A549 (cell line): Measurements from ENCODE around the gene CD96. TPM values are rescaled to one million over a fixed set of nuclear protein-coding genes. Genes with fewer than 3 reads are reported as not detected.

Experiments used
- ATAC-seq, 2 experiments: fragments of 200-7000 bp in 1 of 2; fragments of >200 bp in 1 of 2; cut with Nextera tagmentation in 1 of 2; cut with Tn5 transposase in 1 of 2; 3 replicates each; pipeline versions ENCODE4 v1.8.0 to v1.9.1; 2018 to 2020; ENCODE audit warnings: mild to moderate bottlenecking in 1 of 2, moderate library complexity in 1 of 2
- CTCF ChIA-PET: fragments of 300-600 bp; sonication (Branson Sonifier 250); formaldehyde crosslinking; extraction: SDS; loops from one replicate; lab custom pipeline; 2021; ENCODE audit warnings: antibody characterized with exemption, inconsistent platforms; lab: Yijun Ruan, JAX
- POLR2A ChIA-PET: fragments of 350-600 bp; formaldehyde crosslinking; extraction: SDS; loops from one replicate; lab custom pipeline; 2021; ENCODE audit warnings: antibody characterized with exemption, inconsistent platforms; lab: Yijun Ruan, JAX
- DNase-seq, 2 experiments: peaks; one replicate each; pipeline versions ENCODE4 v3.0.0 to v3.0.0-alpha.2; 2011 to 2016; ENCODE audit warnings: low read depth in 1 of 2, low spot score in 1 of 2
- FAIRE-seq: peaks from 2 replicates; lab custom pipeline; 2011; peaks lifted over from hg19 to GRCh38; lab: Jason Lieb, UNC
- H3K27ac ChIP-seq, 2 experiments: fragments of >200 bp; sonication (Bioruptor Twin); formaldehyde crosslinking; 3 replicates each; pipeline ENCODE4 v1.5.1; 2016 to 2017
- H3K4me1 ChIP-seq: fragments of >200 bp; sonication (Bioruptor Twin); formaldehyde crosslinking; 3 replicates; pipeline ENCODE4 v1.6.1; 2016
- H3K4me2 ChIP-seq: fragments of >200 bp; sonication (Bioruptor Twin); formaldehyde crosslinking; 3 replicates; pipeline ENCODE4 v1.6.1; 2016
- H3K4me3 ChIP-seq: fragments of >200 bp; sonication (Bioruptor Twin); formaldehyde crosslinking; 3 replicates; pipeline ENCODE4 v1.5.1; 2016
- H3K9me3 ChIP-seq: fragments of >200 bp; sonication (Bioruptor Twin); formaldehyde crosslinking; 3 replicates; pipeline ENCODE4 v1.6.1; 2016
- BHLHE40 ChIP-seq: IDR thresholded peaks from 2 replicates; pipeline ENCODE4 v1.6.1; 2012; ENCODE audit warnings: low read depth, low read length, inconsistent platforms
- CBX2 ChIP-seq: fragments of 200-600 bp; sonication (generic); IDR thresholded peaks from 2 replicates; pipeline ENCODE4 v1.6.1; 2016; ENCODE audit warnings: low read depth, mild to moderate bottlenecking, borderline replicate concordance
- CHD2 ChIP-seq: fragments of 150-350 bp; IDR thresholded peaks from 2 replicates; pipeline ENCODE4 v1.6.1; 2014; ENCODE audit warnings: low read length; ENCODE audit not compliant: partially characterized antibody
- CHD4 ChIP-seq: fragments of 200-600 bp; sonication (generic); IDR thresholded peaks from 2 replicates; pipeline ENCODE4 v1.6.1; 2016; ENCODE audit warnings: antibody characterized with exemption, mild to moderate bottlenecking, borderline replicate concordance
- E2F6 ChIP-seq: IDR thresholded peaks from 2 replicates; pipeline ENCODE4 v1.6.1; 2012; ENCODE audit warnings: low read depth, borderline replicate concordance
- EHF ChIP-seq: fragments of 250-450 bp; sonication (Bioruptor Pico); IDR thresholded peaks from 2 replicates; pipeline ENCODE4 v1.5.0; 2020; ENCODE audit warnings: mild to moderate bottlenecking
- FOXS1 ChIP-seq: fragments of 250-450 bp; sonication (Bioruptor Pico); IDR thresholded peaks from 2 replicates; pipeline ENCODE4 v1.5.0; 2020; ENCODE audit warnings: mild to moderate bottlenecking, moderate library complexity
- GATA3 ChIP-seq: IDR thresholded peaks from 2 replicates; pipeline ENCODE4 v1.6.1; 2012; ENCODE audit warnings: borderline replicate concordance
- HES2 ChIP-seq: fragments of >200 bp; sonication (Bioruptor Twin); formaldehyde crosslinking; IDR thresholded peaks from 2 replicates; pipeline ENCODE4 v1.6.1; 2016
- KDM1A ChIP-seq: fragments of 200-600 bp; sonication (generic); IDR thresholded peaks from 2 replicates; pipeline ENCODE4 v1.6.1; 2016; ENCODE audit warnings: low read depth, mild to moderate bottlenecking
- KDM5A ChIP-seq: fragments of 200-600 bp; sonication (generic); IDR thresholded peaks from 2 replicates; pipeline ENCODE4 v1.6.1; 2016; ENCODE audit warnings: antibody characterized with exemption, mild to moderate bottlenecking
- MYC ChIP-seq: IDR thresholded peaks from 2 replicates; pipeline ENCODE4 v1.6.1; 2012; ENCODE audit warnings: mild to moderate bottlenecking, inconsistent platforms, low read length, improper control_type of control experiment, borderline replicate concordance
- NPAS2 ChIP-seq: fragments of 250-450 bp; sonication (Bioruptor Pico); IDR thresholded peaks from 2 replicates; pipeline ENCODE4 v1.8.0; 2022; ENCODE audit warnings: mild to moderate bottlenecking, moderate library complexity, borderline replicate concordance
- POLR2AphosphoS2 ChIP-seq: conservative IDR thresholded peaks from 2 replicates; pipeline ENCODE4 v1.6.1; 2012; ENCODE audit warnings: low read length, improper control_type of control experiment, inconsistent platforms
- RARB ChIP-seq: fragments of 250-450 bp; sonication (Bioruptor Pico); IDR thresholded peaks from 2 replicates; pipeline ENCODE4 v1.8.0; 2021; ENCODE audit warnings: mild to moderate bottlenecking, moderate library complexity
- SMC3 ChIP-seq: fragments of >200 bp; sonication (Bioruptor Twin); formaldehyde crosslinking; IDR thresholded peaks from 3 replicates; pipeline ENCODE4 v1.6.1; 2018; ENCODE audit warnings: inconsistent platforms
- TP53 ChIP-seq: fragments of 250-450 bp; sonication (Bioruptor Pico); IDR thresholded peaks from 2 replicates; pipeline ENCODE4 v1.5.0; 2021; ENCODE audit warnings: mild to moderate bottlenecking, moderate library complexity
- ZNF302 ChIP-seq: fragments of 250-450 bp; sonication (Bioruptor Pico); IDR thresholded peaks from 2 replicates; pipeline ENCODE4 v1.9.0; 2021; ENCODE audit warnings: inconsistent platforms, mild to moderate bottlenecking, moderate library complexity
- WGBS: methylation state at CpG from one replicate; pipeline ENCODE4 v1.1.6; 2017; ENCODE audit errors: missing lambda C conversion rate; 5-methylcytosine and 5-hydroxymethylcytosine counted together
- polyA plus RNA-seq, 4 experiments: library from polyadenylated mRNA; depleted of rRNA in 3 of 4; stranded (reverse); fragments of >200 nt; fragmentation: RNase III in 1 of 4; extraction: RNeasy Plus Mini Kit Qiagen cat#74134 plus additional on column Dnase treatment in 1 of 4; gene quantifications; 2 replicates in 3 of 4; 3 replicates in 1 of 4; pipeline ENCODE4 v1.2.3, GENCODE V29; 2011 to 2017
- TF ChIP-seq, protein P1 (sequence below): fragments of 200-600 bp; sonication (generic); IDR thresholded peaks from 2 replicates; pipeline ENCODE4 v1.6.1; 2016; ENCODE audit warnings: antibody characterized with exemption, mild to moderate bottlenecking, moderate library complexity
- TF ChIP-seq, protein P2 (sequence below): fragments of >200 bp; sonication (Bioruptor Twin); formaldehyde crosslinking; IDR thresholded peaks from 3 replicates; pipeline ENCODE4 v1.6.1; 2016

CD96 gene
- polyA plus RNA-seq, 2 of the 4 experiments (the other 2 are of a cell fraction), result not detected

DNA sequence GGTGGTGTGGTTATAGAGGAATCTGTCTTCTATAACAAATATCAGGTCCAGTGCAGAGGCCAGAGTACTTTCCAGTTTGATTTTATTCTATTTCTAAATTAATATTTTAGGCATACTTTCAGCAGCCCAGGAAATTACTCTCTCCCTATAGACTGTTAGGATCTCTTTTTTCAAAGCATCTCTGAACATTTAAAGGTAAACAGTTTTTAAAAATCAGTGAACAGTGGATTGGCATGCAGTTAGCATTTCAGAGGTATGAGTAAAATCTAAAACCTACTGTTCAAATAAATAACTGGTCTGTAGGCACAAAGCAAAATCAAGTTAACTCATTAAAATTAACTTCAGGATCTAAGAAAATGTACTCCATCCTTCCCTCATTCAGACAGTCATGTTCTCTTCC is 50.1 kb downstream of the CD96 start:
- no peak for FAIRE-seq

GRCh38 chr3:111592936-111593335 is 50.9 kb downstream of the CD96 start:
- Histone ChIP-seq H3K27ac (peak overlapping the region; percentile 67 to 80; a peak in 5 of 6 replicates), H3K9me3 (no peaks in the 10 kb centered on the region), H3K4me2 (peak overlapping the region; percentile 45; the same call in 2 of the 3 replicates), H3K4me3 (no peak overlapping the region), H3K4me1 (peaks cover 78% of the 10 kb centered on the region)
- TF ChIP-seq GATA3, result no peak
- no peak for ATAC-seq
- 81% methylated on average over 5 of the region's 5 CpGs for WGBS
- no peak for DNase-seq
- ChIA-PET POLR2A (no interaction called here), CTCF (interaction anchor here (1.3 to 3.2 kb wide), 3 partner anchors 14 to 123 kb away, joined by 4 to 24 read pairs (median 5); no protein-coding TSS in a partner anchor)
- FAIRE-seq, result no peak

More for the DNA sequence above, 50.1 kb downstream of the CD96 start:
- H3K27ac ChIP-seq, result peak overlapping the region; percentile 67 to 79; a peak in 5 of 6 replicates
- H3K4me1 ChIP-seq, result peaks cover 77% of the 10 kb centered on the region
- CTCF ChIA-PET, result interaction anchor here (1.4 to 1.6 kb wide), 2 partner anchors 10 to 77 kb away, joined by 3 to 4 read pairs; no protein-coding TSS in a partner anchor
- TF ChIP-seq MYC, result no peak
- TF ChIP-seq CHD4, result no peak
- TF ChIP-seq ZNF302, result no peak
- TF ChIP-seq EHF (CRISPR knock-in tag), result no peak
- TF ChIP-seq, protein P1, sequence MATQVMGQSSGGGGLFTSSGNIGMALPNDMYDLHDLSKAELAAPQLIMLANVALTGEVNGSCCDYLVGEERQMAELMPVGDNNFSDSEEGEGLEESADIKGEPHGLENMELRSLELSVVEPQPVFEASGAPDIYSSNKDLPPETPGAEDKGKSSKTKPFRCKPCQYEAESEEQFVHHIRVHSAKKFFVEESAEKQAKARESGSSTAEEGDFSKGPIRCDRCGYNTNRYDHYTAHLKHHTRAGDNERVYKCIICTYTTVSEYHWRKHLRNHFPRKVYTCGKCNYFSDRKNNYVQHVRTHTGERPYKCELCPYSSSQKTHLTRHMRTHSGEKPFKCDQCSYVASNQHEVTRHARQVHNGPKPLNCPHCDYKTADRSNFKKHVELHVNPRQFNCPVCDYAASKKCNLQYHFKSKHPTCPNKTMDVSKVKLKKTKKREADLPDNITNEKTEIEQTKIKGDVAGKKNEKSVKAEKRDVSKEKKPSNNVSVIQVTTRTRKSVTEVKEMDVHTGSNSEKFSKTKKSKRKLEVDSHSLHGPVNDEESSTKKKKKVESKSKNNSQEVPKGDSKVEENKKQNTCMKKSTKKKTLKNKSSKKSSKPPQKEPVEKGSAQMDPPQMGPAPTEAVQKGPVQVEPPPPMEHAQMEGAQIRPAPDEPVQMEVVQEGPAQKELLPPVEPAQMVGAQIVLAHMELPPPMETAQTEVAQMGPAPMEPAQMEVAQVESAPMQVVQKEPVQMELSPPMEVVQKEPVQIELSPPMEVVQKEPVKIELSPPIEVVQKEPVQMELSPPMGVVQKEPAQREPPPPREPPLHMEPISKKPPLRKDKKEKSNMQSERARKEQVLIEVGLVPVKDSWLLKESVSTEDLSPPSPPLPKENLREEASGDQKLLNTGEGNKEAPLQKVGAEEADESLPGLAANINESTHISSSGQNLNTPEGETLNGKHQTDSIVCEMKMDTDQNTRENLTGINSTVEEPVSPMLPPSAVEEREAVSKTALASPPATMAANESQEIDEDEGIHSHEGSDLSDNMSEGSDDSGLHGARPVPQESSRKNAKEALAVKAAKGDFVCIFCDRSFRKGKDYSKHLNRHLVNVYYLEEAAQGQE, result no peak
- no peak for TF ChIP-seq CBX2
- TF ChIP-seq NPAS2 (CRISPR knock-in tag), result no peak
- TF ChIP-seq HES2, result no peak
- TF ChIP-seq TP53, result no peak
- TF ChIP-seq, protein P2, sequence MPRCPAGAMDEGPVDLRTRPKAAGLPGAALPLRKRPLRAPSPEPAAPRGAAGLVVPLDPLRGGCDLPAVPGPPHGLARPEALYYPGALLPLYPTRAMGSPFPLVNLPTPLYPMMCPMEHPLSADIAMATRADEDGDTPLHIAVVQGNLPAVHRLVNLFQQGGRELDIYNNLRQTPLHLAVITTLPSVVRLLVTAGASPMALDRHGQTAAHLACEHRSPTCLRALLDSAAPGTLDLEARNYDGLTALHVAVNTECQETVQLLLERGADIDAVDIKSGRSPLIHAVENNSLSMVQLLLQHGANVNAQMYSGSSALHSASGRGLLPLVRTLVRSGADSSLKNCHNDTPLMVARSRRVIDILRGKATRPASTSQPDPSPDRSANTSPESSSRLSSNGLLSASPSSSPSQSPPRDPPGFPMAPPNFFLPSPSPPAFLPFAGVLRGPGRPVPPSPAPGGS, result no peak
- no peak for TF ChIP-seq E2F6
- TF ChIP-seq SMC3, result no peak
- no peak for TF ChIP-seq BHLHE40
- TF ChIP-seq CHD2, result no peak
- TF ChIP-seq KDM5A, result no peak
- TF ChIP-seq FOXS1 (CRISPR knock-in tag), result no peak
- POLR2A ChIA-PET, result no interaction called here
- H3K4me2 ChIP-seq, result peak overlapping the region; percentile 45
- H3K9me3 ChIP-seq, result no peaks in the 10 kb centered on the region
- H3K4me3 ChIP-seq, result no peak overlapping the region
- ATAC-seq (no peak), DNase-seq (no peak)

DNA sequence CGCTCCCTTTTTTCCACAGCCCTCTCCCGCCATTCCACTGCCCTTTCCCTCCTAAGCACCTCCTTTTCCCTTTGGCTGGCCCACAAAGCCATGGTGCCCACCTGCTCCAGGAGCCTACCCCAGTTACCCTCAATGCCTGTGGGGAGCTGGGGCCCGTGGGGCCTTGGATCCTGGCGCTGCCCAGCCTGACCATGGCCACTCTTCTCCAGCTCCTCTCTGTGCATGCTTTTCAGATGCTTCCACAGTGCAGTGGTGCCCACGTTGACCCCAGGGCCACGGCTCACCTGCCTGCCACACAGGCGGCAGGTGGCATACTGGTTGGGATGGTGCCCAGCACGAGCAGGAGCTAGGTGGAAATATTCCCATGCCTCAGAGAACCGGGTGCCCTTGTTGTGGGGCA is 51.7 kb downstream of the CD96 start:
- Histone ChIP-seq H3K4me3 (no peak overlapping the region), H3K4me2 (peak overlapping the region; percentile 51), H3K4me1 (peaks cover 72% of the 10 kb centered on the region), H3K27ac (peak overlapping the region; percentile 67 to 80), H3K9me3 (no peaks in the 10 kb centered on the region)
- no peak for FAIRE-seq
- DNase-seq, result no peak
- POLR2A ChIA-PET, result interaction anchor here (0.8 kb wide), 1 partner anchor 8 kb away, joined by 3 read pairs; no protein-coding TSS in a partner anchor
- WGBS, result 71% methylated on average over 8 of the region's 9 CpGs
- TF ChIP-seq FOXS1 (CRISPR knock-in tag) (no peak), KDM1A (no peak), KDM5A (no peak), BHLHE40 (no peak), POLR2AphosphoS2 (no peak), EHF (CRISPR knock-in tag) (no peak), CBX2 (no peak), RARB (CRISPR knock-in tag) (no peak)
- ATAC-seq, result no peak
- CTCF ChIA-PET, result interaction anchor here (1.0 to 3.2 kb wide), 4 partner anchors 10 to 122 kb away, joined by 3 to 24 read pairs (median 4); no protein-coding TSS in a partner anchor
